T-helper 1 cell treated with Interleukin-12 subunit alpha and Interleukin-12 subunit beta and Interleukin-4 antibody, amounts not matched to agents 30 μg/mL and 1 μg/mL, for 36 hours (primary cell): ENCODE results near the gene POLR3F.
A peak's percentile ranks its signal among the peaks of the same experiment; 100 is the strongest.

ENCODE experiments used
- H3K27ac Mint-ChIP-seq: one replicate; pipeline ENCODE4 v1.8.0; 2021; ENCODE audit warnings: mild to moderate bottlenecking, mixed read lengths
- H3K27me3 Mint-ChIP-seq: one replicate; pipeline ENCODE4 v1.8.0; 2021; ENCODE audit warnings: low read depth, mixed read lengths
- H3K36me3 Mint-ChIP-seq: one replicate; pipeline ENCODE4 v1.8.0; 2021; ENCODE audit warnings: low read depth, mixed read lengths
- H3K4me1 Mint-ChIP-seq: one replicate; pipeline ENCODE4 v1.8.0; 2021; ENCODE audit warnings: low read depth, mixed read lengths
- H3K4me3 Mint-ChIP-seq: one replicate; pipeline ENCODE4 v1.8.0; 2021; ENCODE audit warnings: mild to moderate bottlenecking, moderate library complexity, mixed read lengths
- H3K9me3 Mint-ChIP-seq: one replicate; pipeline ENCODE4 v1.8.0; 2021; ENCODE audit warnings: mixed read lengths

POLR3F gene, protein sequence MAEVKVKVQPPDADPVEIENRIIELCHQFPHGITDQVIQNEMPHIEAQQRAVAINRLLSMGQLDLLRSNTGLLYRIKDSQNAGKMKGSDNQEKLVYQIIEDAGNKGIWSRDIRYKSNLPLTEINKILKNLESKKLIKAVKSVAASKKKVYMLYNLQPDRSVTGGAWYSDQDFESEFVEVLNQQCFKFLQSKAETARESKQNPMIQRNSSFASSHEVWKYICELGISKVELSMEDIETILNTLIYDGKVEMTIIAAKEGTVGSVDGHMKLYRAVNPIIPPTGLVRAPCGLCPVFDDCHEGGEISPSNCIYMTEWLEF

DNA sequence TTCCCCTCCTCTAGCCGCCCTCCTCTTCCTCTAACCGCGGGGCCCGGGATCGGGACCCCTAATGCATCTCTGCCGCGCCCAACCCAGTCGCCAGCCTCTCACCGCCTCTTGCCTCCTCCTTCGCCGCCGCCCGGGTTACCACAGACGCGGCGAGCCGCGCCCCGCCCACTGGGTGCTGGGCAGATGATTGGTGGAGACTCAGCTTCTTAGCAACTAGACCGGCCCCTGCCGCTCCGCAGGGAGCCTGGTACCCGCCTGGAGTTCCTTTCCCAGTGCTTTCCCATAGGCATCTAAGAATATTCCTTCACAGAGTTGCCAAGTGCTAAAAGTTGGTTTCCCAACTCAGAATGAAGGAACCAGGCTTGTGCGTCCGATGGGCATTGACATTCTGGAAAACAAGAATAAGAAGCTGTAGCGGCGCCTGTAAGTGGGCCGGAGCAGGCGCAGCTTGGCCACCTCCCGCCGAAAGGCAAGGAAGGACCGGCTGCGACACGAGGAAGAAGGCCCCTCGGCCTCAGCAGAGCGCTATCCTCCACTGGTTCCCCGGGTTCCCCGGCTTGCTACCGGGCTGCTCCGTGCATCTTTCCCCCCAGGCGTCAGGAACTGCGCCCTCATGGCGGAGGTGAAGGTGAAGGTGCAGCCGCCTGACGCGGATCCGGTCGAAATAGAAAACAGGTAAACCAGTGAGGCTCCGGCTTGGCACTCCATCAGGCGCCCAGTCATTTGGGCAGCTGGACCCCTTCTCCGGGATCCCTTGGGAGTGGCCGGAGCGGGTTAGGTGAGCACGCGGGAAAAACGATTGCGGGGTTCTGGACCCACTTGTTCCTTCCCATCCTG, at the start of gene POLR3F, which contains the start of gene DZANK1:
Gene POLR3F (plus strand): TSS at position 497 of the 837 bp plus-strand sequence. CDS start 117 bp downstream, at position 614.
Gene DZANK1 (minus strand): TSS at position 137 of the 837 bp plus-strand sequence. CDS start 1,672 bp downstream, outside the sequence.
- peak within 1 kb of the TSS; percentile 99 for H3K4me3 Mint-ChIP-seq
- H3K27me3 Mint-ChIP-seq, result no peaks in the 10 kb centered on the region
- peak within 1 kb of the TSS; percentile 93 for H3K27ac Mint-ChIP-seq
- H3K36me3 Mint-ChIP-seq, result peaks cover 5% of the 10 kb centered on the region
- H3K4me1 Mint-ChIP-seq, result peaks cover 13% of the 10 kb centered on the region
- no peaks in the 10 kb centered on the region for H3K9me3 Mint-ChIP-seq

DNA sequence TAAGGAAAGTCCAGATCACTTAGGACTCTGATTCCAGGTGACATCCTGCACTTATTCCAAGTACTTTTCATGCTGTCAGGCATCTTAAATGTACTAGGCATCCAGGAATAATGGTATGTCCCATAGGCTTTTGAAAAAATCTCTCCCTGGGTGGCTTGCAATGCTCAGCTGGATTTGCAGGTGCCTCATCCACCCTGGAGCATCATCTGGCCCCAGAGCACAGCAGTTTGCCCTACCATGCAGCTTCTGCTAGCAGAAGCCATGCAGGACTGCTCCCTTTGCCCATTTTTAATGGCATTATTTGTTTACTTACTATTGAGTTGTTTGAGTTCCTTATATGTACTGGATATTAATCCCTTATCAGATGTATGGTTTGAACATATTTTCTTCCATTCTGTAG, 45.6 kb upstream of the POLR3F start:
- no peaks in the 10 kb centered on the region for H3K36me3 Mint-ChIP-seq
- H3K9me3 Mint-ChIP-seq, result no peaks in the 10 kb centered on the region
- no peaks in the 10 kb centered on the region for H3K4me1 Mint-ChIP-seq

GRCh38 chr20:18427214-18427613, 40.0 kb upstream of the POLR3F start:
- H3K36me3 Mint-ChIP-seq, result no peaks in the 10 kb centered on the region
- H3K9me3 Mint-ChIP-seq, result no peaks in the 10 kb centered on the region

More for the DNA sequence above, 45.6 kb upstream of the POLR3F start:
- H3K27ac Mint-ChIP-seq, result no peak overlapping the region
- H3K4me3 Mint-ChIP-seq, result no peak overlapping the region
- H3K27me3 Mint-ChIP-seq, result no peaks in the 10 kb centered on the region

DNA sequence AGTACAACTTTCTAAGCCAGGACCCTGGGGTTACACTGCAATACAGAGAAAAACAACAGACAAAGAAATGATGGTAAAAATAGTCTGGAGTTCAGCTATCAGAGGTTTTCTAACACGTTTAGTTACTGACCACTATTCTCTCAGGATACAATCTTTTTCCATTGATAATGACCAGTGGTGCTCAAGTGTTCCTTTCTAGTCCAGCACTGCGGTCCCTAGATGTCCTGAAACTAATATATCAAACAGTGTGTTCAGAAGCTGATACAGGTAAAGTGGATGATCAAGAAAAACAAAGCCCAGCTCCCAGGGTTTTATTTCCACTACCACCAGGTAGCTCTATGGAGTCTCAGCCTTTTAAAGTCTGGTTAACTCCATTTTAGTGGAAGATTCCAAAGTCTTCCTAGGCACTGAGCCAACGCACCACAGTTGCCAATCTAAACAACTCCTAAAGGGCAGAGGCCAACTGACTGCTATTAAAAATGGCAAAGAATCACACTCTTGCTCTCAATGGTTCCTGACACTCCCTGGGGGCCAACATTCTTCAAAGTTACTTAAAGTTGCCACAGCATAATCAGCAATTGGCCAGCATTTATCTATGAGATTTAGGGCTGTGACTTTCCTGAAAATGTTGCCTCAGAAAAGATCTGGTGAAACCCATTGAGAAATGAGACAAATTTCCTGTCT, 38.6 kb upstream of the POLR3F start:
- H3K4me3 Mint-ChIP-seq, result no peak overlapping the region
- H3K9me3 Mint-ChIP-seq, result no peaks in the 10 kb centered on the region
- no peaks in the 10 kb centered on the region for H3K36me3 Mint-ChIP-seq
- H3K27me3 Mint-ChIP-seq, result no peaks in the 10 kb centered on the region
- H3K4me1 Mint-ChIP-seq, result no peaks in the 10 kb centered on the region
- H3K27ac Mint-ChIP-seq, result no peak overlapping the region

More at GRCh38 chr20:18427214-18427613, 40.0 kb upstream of the POLR3F start:
- H3K4me1 Mint-ChIP-seq, result no peaks in the 10 kb centered on the region
- H3K4me3 Mint-ChIP-seq, result no peak overlapping the region
- H3K27ac Mint-ChIP-seq, result no peak overlapping the region
- no peaks in the 10 kb centered on the region for H3K27me3 Mint-ChIP-seq

DNA sequence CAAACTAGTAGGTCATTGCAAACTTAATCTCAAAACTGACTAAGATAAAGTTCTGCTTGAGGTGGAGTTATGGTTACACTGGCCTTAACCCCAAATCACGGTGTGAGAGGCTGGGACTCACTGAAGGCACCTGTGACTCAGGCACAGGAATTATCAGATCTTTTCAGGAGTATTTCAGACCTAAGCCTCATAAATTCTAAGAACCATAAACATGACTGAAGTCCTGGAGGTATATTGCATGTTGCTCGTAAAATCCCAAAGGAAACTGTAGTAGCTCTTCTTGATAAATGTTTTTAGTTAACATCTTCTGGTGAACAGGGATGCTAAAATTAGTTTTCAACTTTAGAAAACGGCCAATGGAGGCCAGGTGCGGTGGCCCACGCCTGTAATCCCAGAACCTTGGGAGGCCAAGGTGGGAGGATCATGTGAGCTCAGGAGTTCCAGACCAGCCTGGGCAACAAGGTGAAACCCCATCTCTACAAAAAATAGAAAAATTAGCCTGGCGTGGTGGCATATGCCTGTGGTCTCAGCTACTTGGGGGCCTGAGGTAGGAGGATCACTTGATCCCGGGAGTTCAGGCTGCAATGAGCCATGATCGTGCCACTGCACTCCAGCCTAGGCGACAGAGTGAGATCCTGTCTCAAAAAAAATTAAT, 36.9 kb upstream of the POLR3F start:
- Mint-ChIP-seq H3K27ac (no peak overlapping the region), H3K4me1 (no peaks in the 10 kb centered on the region), H3K9me3 (no peaks in the 10 kb centered on the region), H3K4me3 (no peak overlapping the region), H3K36me3 (no peaks in the 10 kb centered on the region), H3K27me3 (no peaks in the 10 kb centered on the region)

GRCh38 chr20:18431206-18431605, 36.0 kb upstream of the POLR3F start:
- Mint-ChIP-seq H3K27ac (no peak overlapping the region), H3K36me3 (no peaks in the 10 kb centered on the region), H3K9me3 (no peaks in the 10 kb centered on the region), H3K4me3 (no peak overlapping the region), H3K4me1 (no peaks in the 10 kb centered on the region), H3K27me3 (no peaks in the 10 kb centered on the region)

DNA sequence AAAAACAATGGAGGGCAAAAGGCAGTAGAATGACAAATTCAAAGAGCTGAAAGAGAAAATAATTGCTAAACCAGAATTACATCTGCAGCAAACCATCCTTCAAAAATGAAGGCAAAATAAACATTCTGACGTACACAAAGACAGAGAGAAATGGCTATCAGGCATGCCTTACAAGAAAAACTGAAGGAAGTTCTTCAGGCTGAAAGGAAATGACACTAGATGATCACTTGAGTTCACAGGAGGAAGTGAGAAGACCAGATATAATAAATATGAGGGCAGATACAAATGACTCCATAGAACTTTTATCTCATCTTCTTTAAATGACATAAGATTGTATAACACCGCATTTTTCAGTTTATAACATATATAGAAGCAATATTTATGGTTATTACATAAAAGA, 30.3 kb upstream of the POLR3F start:
- H3K9me3 Mint-ChIP-seq, result no peaks in the 10 kb centered on the region
- H3K27me3 Mint-ChIP-seq, result no peaks in the 10 kb centered on the region
- no peak overlapping the region for H3K27ac Mint-ChIP-seq
- H3K4me3 Mint-ChIP-seq, result no peak overlapping the region
- peaks cover 6% of the 10 kb centered on the region for H3K4me1 Mint-ChIP-seq
- no peaks in the 10 kb centered on the region for H3K36me3 Mint-ChIP-seq

DNA sequence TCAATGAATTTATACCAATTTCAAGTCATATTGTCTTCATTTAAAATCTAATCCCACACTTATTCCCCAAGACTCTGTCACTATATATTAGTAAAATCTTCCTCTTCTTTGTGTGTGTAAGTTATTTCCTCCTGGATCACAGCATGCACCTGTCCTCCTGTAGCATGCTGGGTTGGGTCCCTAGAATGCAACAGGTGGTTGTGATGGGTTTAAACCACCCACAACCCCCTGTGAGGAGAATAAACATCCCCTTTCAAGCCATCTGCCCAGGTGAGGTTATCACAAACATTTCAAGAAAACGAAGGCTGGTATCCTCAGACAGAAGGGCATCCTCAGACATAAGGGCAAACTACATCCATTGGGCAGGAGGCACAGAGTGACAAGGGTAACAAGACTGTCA, 26.8 kb upstream of the POLR3F start:
- Mint-ChIP-seq H3K27me3 (no peaks in the 10 kb centered on the region), H3K36me3 (no peaks in the 10 kb centered on the region), H3K4me3 (no peak overlapping the region), H3K9me3 (no peaks in the 10 kb centered on the region), H3K4me1 (peaks cover 6% of the 10 kb centered on the region), H3K27ac (no peak overlapping the region)

DNA sequence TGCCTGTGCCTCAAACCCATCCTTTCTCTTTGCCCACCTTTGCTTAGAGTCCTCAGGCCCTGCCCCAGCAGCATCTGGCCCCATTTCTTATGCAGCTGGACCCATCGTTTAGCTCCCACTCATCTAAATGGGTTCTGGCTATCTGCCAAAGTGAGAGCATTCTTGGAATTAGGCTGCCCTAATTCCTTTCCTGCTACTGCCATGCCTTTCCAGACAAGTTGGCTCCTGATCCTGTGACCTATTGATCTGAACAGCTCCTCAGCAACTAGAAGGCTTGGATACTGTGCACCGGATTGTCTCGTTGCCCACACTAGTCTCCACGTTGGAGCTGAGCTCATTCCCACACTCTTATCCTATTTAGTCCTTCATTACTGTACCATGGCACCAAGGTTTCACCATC, 23.3 kb upstream of the POLR3F start:
- Mint-ChIP-seq H3K27ac (no peak overlapping the region), H3K4me3 (no peak overlapping the region), H3K4me1 (no peaks in the 10 kb centered on the region), H3K9me3 (no peaks in the 10 kb centered on the region), H3K27me3 (no peaks in the 10 kb centered on the region), H3K36me3 (no peaks in the 10 kb centered on the region)

GRCh38 chr20:18456600-18456999, 10.6 kb upstream of the POLR3F start:
- no peaks in the 10 kb centered on the region for H3K36me3 Mint-ChIP-seq
- no peak overlapping the region for H3K4me3 Mint-ChIP-seq
- peaks cover 4% of the 10 kb centered on the region for H3K9me3 Mint-ChIP-seq
- H3K27ac Mint-ChIP-seq, result no peak overlapping the region
- no peaks in the 10 kb centered on the region for H3K4me1 Mint-ChIP-seq
- no peaks in the 10 kb centered on the region for H3K27me3 Mint-ChIP-seq

- Mint-ChIP-seq H3K36me3 (peaks cover 5% of the 10 kb centered on the region), H3K27me3 (no peaks in the 10 kb centered on the region), H3K4me3 (peak overlapping the region; percentile 99), H3K9me3 (no peaks in the 10 kb centered on the region), H3K4me1 (peaks cover 13% of the 10 kb centered on the region), H3K27ac (no peak overlapping the region)
Measured at GRCh38 chr20:18465536-18466200, 1.5 kb upstream of the POLR3F start.

- Mint-ChIP-seq H3K4me1 (peaks cover 13% of the 10 kb centered on the region), H3K27ac (peak overlapping the region; percentile 93), H3K9me3 (no peaks in the 10 kb centered on the region), H3K4me3 (peak overlapping the region; percentile 99), H3K36me3 (peaks cover 5% of the 10 kb centered on the region), H3K27me3 (no peaks in the 10 kb centered on the region)
Measured at GRCh38 chr20:18466574-18466893, 656 bp upstream of the POLR3F start.

DNA sequence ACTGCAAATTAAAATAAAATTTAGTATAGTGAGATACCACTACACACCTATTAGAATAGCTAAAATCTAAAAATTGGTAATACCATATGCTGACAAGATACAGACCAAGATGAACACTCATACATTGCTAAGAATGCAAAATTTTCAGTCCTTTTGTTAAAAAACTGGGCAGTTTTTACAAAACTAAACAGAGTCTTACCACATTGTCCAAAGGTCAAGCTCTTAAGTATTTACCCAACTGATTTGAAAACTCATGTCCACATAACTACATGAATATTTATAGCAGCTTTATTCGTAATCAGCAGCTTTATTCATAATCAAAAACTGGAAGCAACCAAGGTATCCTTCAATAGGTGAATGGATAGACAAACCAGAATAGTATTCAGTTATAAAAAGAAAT, 10.0 kb downstream of the POLR3F start:
- Mint-ChIP-seq H3K4me3 (no peak overlapping the region), H3K27me3 (no peaks in the 10 kb centered on the region), H3K27ac (no peak overlapping the region), H3K9me3 (no peaks in the 10 kb centered on the region), H3K36me3 (peaks cover 17% of the 10 kb centered on the region), H3K4me1 (no peaks in the 10 kb centered on the region)

GRCh38 chr20:18477821-18478220, 10.6 kb downstream of the POLR3F start:
- Mint-ChIP-seq H3K4me1 (no peaks in the 10 kb centered on the region), H3K36me3 (peaks cover 21% of the 10 kb centered on the region), H3K27ac (no peak overlapping the region), H3K27me3 (no peaks in the 10 kb centered on the region), H3K9me3 (no peaks in the 10 kb centered on the region), H3K4me3 (no peak overlapping the region)
